ENCODE results near the gene MB. TPM values are rescaled to one million over a fixed set of nuclear protein-coding genes. Genes with fewer than 3 reads are reported as not detected.
A peak's percentile ranks its signal among the peaks of the same experiment; 100 is the strongest.

The MB gene
- polyA plus RNA-seq, 1 donor (not counting 4 experiments of a cell fraction or from before 2014, with no cell fraction given), result not detected

DNA sequence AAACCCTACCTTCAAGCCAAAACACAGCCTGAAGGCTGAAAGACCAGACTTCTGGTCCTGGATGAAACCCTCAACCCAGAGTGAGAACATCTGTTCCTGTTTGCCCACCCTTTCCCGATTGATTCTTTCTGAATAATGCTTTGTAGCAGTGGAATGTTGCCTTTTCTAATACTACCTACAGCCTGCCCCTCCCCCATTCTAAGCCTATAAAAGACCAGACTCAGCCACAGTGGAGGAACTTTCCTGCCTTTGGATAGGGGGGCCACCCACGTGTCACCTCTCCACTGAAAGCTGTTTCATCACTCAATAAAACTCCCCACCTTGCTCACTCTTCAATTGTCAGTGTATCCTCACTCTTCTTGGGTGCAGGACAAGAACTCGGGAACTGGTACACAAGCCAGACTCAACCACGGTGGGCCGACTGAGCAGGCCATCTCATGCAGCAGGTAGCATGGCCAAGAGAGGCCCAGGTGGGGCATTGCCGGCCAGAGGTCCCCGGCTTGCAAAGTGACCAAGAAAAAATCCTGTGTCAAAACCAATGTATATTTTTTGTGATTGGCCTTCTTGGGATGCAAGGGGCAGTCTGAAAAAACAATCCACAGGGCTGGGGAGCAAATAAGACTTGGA, 24.5 kb upstream of the MB start:
- no peaks in the 10 kb centered on the region for H3K36me3 ChIP-seq (ENCODE audit: control insufficient read depth in 2 of 2, extremely low read depth in 1 of 2, insufficient read depth in 2 of 2, low read length in 2 of 2)
- H3K9me3 ChIP-seq (ENCODE audit: control insufficient read depth, low read depth, low read length), result no peaks in the 10 kb centered on the region
- no peak for FAIRE-seq
- no peak overlapping the region for H3K27ac ChIP-seq (ENCODE audit: control insufficient read depth, insufficient read depth, low read length)
- no peaks in the 10 kb centered on the region for H3K9me1 ChIP-seq (ENCODE audit: control insufficient read depth, extremely low read depth, insufficient read depth, low read length)
- dilution Hi-C loops (cut with MboI; ENCODE audit: extremely low pct_ligation_motif_present, low sequenced_read_pairs), result no loop called here
- H3K4me3 ChIP-seq (ENCODE audit: control insufficient read depth in 2 of 3, extremely low read depth in 1 of 3, insufficient read depth in 2 of 3, low read depth in 1 of 3, low read length in 3 of 3), result no peak overlapping the region
- no peak for TF ChIP-seq EZH2 (IDR thresholded peaks at IDR 0.05; ENCODE audit: low read length)
- no peaks in the 10 kb centered on the region for H3K27me3 ChIP-seq (ENCODE audit: control insufficient read depth, extremely low read depth, insufficient read depth, low read length)
- no peak overlapping the region for H3K4me2 ChIP-seq (ENCODE audit: control insufficient read depth, extremely low read depth, insufficient read depth, low read depth, low read length)
- H4K20me1 ChIP-seq (ENCODE audit: control insufficient read depth, extremely low read depth, insufficient read depth, low read length), result no peaks in the 10 kb centered on the region
- no peak overlapping the region for H3K9ac ChIP-seq (ENCODE audit: control insufficient read depth, extremely low read depth, insufficient read depth, low read length)
- H3K4me1 ChIP-seq (ENCODE audit: control insufficient read depth, extremely low read depth, insufficient read depth, low read length), result peaks cover 3% of the 10 kb centered on the region
- DNase-seq (ENCODE audit: low read depth, low spot score), result no peak
- no peaks in the 10 kb centered on the region for H3K79me2 ChIP-seq (ENCODE audit: control insufficient read depth, insufficient read depth, low read length)
- H2AFZ ChIP-seq (ENCODE audit: control insufficient read depth, low read length), result no peak overlapping the region

DNA sequence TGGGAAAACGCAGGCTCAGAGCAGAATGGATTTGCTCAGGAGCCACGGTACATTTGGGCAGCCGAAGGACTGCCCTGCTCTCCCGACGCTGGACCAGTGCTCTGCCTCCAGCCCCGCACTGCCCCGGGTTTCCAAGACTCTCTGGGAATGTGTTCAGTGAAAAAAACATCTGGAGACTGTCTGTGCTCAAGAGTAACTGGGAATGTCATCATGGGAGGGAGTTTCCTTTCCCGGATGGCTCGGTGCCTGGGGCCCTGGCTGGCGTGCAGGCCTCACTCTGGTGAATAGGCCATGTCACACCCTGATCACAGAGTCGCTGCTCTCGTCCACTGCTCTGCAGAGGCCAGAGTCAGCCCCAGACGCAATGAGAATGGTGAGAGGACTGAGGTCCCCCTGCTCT, 21.3 kb upstream of the MB start:
- Histone ChIP-seq H4K20me1 (ENCODE audit: control insufficient read depth, extremely low read depth, insufficient read depth, low read length) (no peaks in the 10 kb centered on the region), H3K36me3 (ENCODE audit: control insufficient read depth in 2 of 2, extremely low read depth in 1 of 2, insufficient read depth in 2 of 2, low read length in 2 of 2) (no peaks in the 10 kb centered on the region), H3K27ac (ENCODE audit: control insufficient read depth, insufficient read depth, low read length) (no peak overlapping the region), H3K27me3 (ENCODE audit: control insufficient read depth, extremely low read depth, insufficient read depth, low read length) (no peaks in the 10 kb centered on the region), H3K9me3 (ENCODE audit: control insufficient read depth, low read depth, low read length) (no peaks in the 10 kb centered on the region), H2AFZ (ENCODE audit: control insufficient read depth, low read length) (peak overlapping the region; percentile 48), H3K4me1 (ENCODE audit: control insufficient read depth, extremely low read depth, insufficient read depth, low read length) (peaks cover 3% of the 10 kb centered on the region), H3K79me2 (ENCODE audit: control insufficient read depth, insufficient read depth, low read length) (no peaks in the 10 kb centered on the region), H3K9ac (ENCODE audit: control insufficient read depth, extremely low read depth, insufficient read depth, low read length) (peak overlapping the region; percentile 6), H3K4me2 (ENCODE audit: control insufficient read depth, extremely low read depth, insufficient read depth, low read depth, low read length) (no peak overlapping the region), H3K4me3 (ENCODE audit: control insufficient read depth in 2 of 3, extremely low read depth in 1 of 3, insufficient read depth in 2 of 3, low read depth in 1 of 3, low read length in 3 of 3) (no peak overlapping the region), H3K9me1 (ENCODE audit: control insufficient read depth, extremely low read depth, insufficient read depth, low read length) (no peaks in the 10 kb centered on the region)
- dilution Hi-C loops (cut with MboI; ENCODE audit: extremely low pct_ligation_motif_present, low sequenced_read_pairs), result no loop called here
- DNase-seq (ENCODE audit: low read depth, low spot score) (no peak), FAIRE-seq (no peak)
- TF ChIP-seq EZH2 (IDR thresholded peaks at IDR 0.05; ENCODE audit: low read length), result no peak
- TF ChIP-seq, protein P1, sequence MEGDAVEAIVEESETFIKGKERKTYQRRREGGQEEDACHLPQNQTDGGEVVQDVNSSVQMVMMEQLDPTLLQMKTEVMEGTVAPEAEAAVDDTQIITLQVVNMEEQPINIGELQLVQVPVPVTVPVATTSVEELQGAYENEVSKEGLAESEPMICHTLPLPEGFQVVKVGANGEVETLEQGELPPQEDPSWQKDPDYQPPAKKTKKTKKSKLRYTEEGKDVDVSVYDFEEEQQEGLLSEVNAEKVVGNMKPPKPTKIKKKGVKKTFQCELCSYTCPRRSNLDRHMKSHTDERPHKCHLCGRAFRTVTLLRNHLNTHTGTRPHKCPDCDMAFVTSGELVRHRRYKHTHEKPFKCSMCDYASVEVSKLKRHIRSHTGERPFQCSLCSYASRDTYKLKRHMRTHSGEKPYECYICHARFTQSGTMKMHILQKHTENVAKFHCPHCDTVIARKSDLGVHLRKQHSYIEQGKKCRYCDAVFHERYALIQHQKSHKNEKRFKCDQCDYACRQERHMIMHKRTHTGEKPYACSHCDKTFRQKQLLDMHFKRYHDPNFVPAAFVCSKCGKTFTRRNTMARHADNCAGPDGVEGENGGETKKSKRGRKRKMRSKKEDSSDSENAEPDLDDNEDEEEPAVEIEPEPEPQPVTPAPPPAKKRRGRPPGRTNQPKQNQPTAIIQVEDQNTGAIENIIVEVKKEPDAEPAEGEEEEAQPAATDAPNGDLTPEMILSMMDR (optimal IDR thresholded peaks at IDR 0.05 in 1 of 3, IDR thresholded peaks at IDR 0.05 in 1 of 3, conservative IDR thresholded peaks at IDR 0.05 in 1 of 3; ENCODE audit: extremely low read depth in 1 of 3, insufficient read depth in 2 of 3, low read length in 3 of 3), result no peak

DNA sequence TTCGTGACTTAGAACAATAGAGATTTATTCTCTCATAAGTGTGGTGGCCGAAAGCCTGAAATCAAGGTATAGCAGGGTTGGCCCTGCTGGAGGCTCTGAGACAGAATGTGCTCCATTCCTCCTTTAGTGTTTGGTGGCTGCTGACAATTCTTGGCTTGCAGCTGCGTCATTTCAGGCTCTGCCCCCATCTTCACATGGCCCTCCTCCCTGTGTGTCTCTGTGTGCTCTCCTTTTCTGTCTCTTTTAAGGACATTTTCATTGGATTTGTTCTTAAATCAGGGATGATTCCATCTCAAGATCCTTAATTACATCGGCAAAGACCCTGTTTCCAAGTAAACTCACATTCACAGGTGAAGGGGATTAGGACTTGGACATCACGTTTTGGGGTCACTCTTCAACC, 20.9 kb upstream of the MB start:
- H4K20me1 ChIP-seq (ENCODE audit: control insufficient read depth, extremely low read depth, insufficient read depth, low read length), result no peaks in the 10 kb centered on the region
- H3K9ac ChIP-seq (ENCODE audit: control insufficient read depth, extremely low read depth, insufficient read depth, low read length), result no peak overlapping the region
- no peak overlapping the region for H3K4me2 ChIP-seq (ENCODE audit: control insufficient read depth, extremely low read depth, insufficient read depth, low read depth, low read length)
- no peaks in the 10 kb centered on the region for H3K27me3 ChIP-seq (ENCODE audit: control insufficient read depth, extremely low read depth, insufficient read depth, low read length)
- DNase-seq (ENCODE audit: low read depth, low spot score), result no peak
- no peak overlapping the region for H2AFZ ChIP-seq (ENCODE audit: control insufficient read depth, low read length)
- H3K4me1 ChIP-seq (ENCODE audit: control insufficient read depth, extremely low read depth, insufficient read depth, low read length), result peaks cover 3% of the 10 kb centered on the region
- no peaks in the 10 kb centered on the region for H3K9me1 ChIP-seq (ENCODE audit: control insufficient read depth, extremely low read depth, insufficient read depth, low read length)
- H3K36me3 ChIP-seq (ENCODE audit: control insufficient read depth in 2 of 2, extremely low read depth in 1 of 2, insufficient read depth in 2 of 2, low read length in 2 of 2), result no peaks in the 10 kb centered on the region
- no peak overlapping the region for H3K4me3 ChIP-seq (ENCODE audit: control insufficient read depth in 2 of 3, extremely low read depth in 1 of 3, insufficient read depth in 2 of 3, low read depth in 1 of 3, low read length in 3 of 3)
- H3K9me3 ChIP-seq (ENCODE audit: control insufficient read depth, low read depth, low read length), result no peaks in the 10 kb centered on the region
- FAIRE-seq, result no peak
- no peaks in the 10 kb centered on the region for H3K79me2 ChIP-seq (ENCODE audit: control insufficient read depth, insufficient read depth, low read length)
- H3K27ac ChIP-seq (ENCODE audit: control insufficient read depth, insufficient read depth, low read length), result no peak overlapping the region
- dilution Hi-C loops (cut with MboI; ENCODE audit: extremely low pct_ligation_motif_present, low sequenced_read_pairs), result no loop called here
- TF ChIP-seq EZH2 (IDR thresholded peaks at IDR 0.05; ENCODE audit: low read length), result no peak
- TF ChIP-seq, protein P1 (optimal IDR thresholded peaks at IDR 0.05 in 1 of 3, IDR thresholded peaks at IDR 0.05 in 1 of 3, conservative IDR thresholded peaks at IDR 0.05 in 1 of 3; ENCODE audit: extremely low read depth in 1 of 3, insufficient read depth in 2 of 3, low read length in 3 of 3), result no peak

All from keratinocyte (primary cell).